ENCODE results near the gene KLB. TPM values are rescaled to one million over a fixed set of nuclear protein-coding genes. Genes with fewer than 3 reads are reported as not detected.

Gene KLB
- total and polyA plus RNA-seq, 2 of the 4 experiments (the other 2 are of a cell fraction), result not detected

- Histone ChIP-seq H3K4ac (ENCODE audit: low read depth, low read length) (no peak overlapping the region), H2BK15ac (ENCODE audit: low read depth, low read length) (no peak overlapping the region), H3K36me3 (ENCODE audit: control insufficient read depth, insufficient read depth, low read length) (peaks cover 14% of the 10 kb centered on the region), H3K9ac (ENCODE audit: low read depth, low read length) (no peak overlapping the region), H2BK20ac (ENCODE audit: low read depth, low read length) (no peak overlapping the region), H2BK5ac (ENCODE audit: low read depth, low read length, poor library complexity, severe bottlenecking) (peak overlapping the region; percentile 34), H3K79me1 (ENCODE audit: low read depth in 1 of 2, low read length in 2 of 2) (peaks cover 0 to 26% of the 10 kb centered on the region in 2 experiments; a peak in 2 of 4 replicates), H3K4me3 (ENCODE audit: insufficient read depth, low read depth, low read length) (no peak overlapping the region), H3K9me1 (ENCODE audit: insufficient read depth, low read length) (no peaks in the 10 kb centered on the region), H2AFZ (replicated peaks; ENCODE audit: low read length, poor library complexity) (no peak overlapping the region), H3K23ac (ENCODE audit: low read depth, low read length) (no peak overlapping the region), H3K4me2 (ENCODE audit: low read depth, low read length) (no peak overlapping the region), H3K14ac (replicated peaks; ENCODE audit: low read depth, low read length) (no peak overlapping the region), H3K27me3 (ENCODE audit: control insufficient read depth, insufficient read depth, low read length) (no peaks in the 10 kb centered on the region), H2AK9ac (replicated peaks; ENCODE audit: low read depth, low read length, poor library complexity) (no peak overlapping the region), H4K5ac (ENCODE audit: low read depth, low read length) (no peak overlapping the region), H4K20me1 (ENCODE audit: insufficient read depth, low read length) (peaks cover 3% of the 10 kb centered on the region; the same call in 1 of the 2 replicates), H3K56ac (ENCODE audit: extremely low read depth, insufficient read depth, low read length) (no peak overlapping the region), H4K91ac (ENCODE audit: insufficient read depth, low read depth, low read length) (no peak overlapping the region), H3K27ac (ENCODE audit: insufficient read depth, low read length) (no peak overlapping the region), H4K8ac (ENCODE audit: low read depth in 2 of 2, low read length in 2 of 2) (no peak overlapping the region), H3K4me1 (ENCODE audit: control insufficient read depth, insufficient read depth, low read length) (peaks cover 3% of the 10 kb centered on the region), H2AK5ac (ENCODE audit: low read depth, low read length) (no peak overlapping the region), H3K9me3 (ENCODE audit: control insufficient read depth, insufficient read depth, low read length) (no peaks in the 10 kb centered on the region), H2BK120ac (ENCODE audit: low read depth, low read length) (no peak overlapping the region), H3K18ac (ENCODE audit: low read depth, low read length) (no peak overlapping the region)
- ATAC-seq (ENCODE audit: low read depth), result no peak
- TF ChIP-seq MAZ (IDR thresholded peaks at IDR 0.05; ENCODE audit: borderline replicate concordance, low read depth, low read length) (no peak), USF2 (IDR thresholded peaks at IDR 0.05; ENCODE audit: low read depth, low read length) (no peak), SMC3 (IDR thresholded peaks at IDR 0.05; ENCODE audit: low read depth, low read length) (no peak), BHLHE40 (IDR thresholded peaks at IDR 0.05; ENCODE audit: low read depth, low read length) (no peak), RCOR1 (IDR thresholded peaks at IDR 0.05; ENCODE audit: insufficient replicate concordance, low read length) (no peak), RFX5 (IDR thresholded peaks at IDR 0.05; ENCODE audit: low read depth, low read length) (no peak), MXI1 (IDR thresholded peaks at IDR 0.05; ENCODE audit: borderline replicate concordance, low read depth, low read length) (no peak)
- DNase-seq, result peak; percentile 24
- ChIA-PET CTCF (no interaction called here), POLR2A (ENCODE audit: unreplicated experiment) (no interaction called here)
- no TSS peak for BruUV-seq (replicated peaks)
- intact Hi-C loops (cut with micrococcal nuclease), result no loop called here
- dilution Hi-C loops (cut with HindIII; ENCODE audit: low sequenced_read_pairs, unreplicated experiment), result no loop called here
- in situ Hi-C loops (cut with MboI; ENCODE audit: low sequenced_read_pairs), result no loop called here
Observed at GRCh38 chr4:39498727-39499020, 91.9 kb downstream of the KLB start.

Small RNA genes lying within 50 kb of the gene (microRNA-seq; reads per million reads assigned to microRNA genes)
- gene MIR5591 (ENCODE audit: insufficient read depth in 1 of 2, insufficient read length in 1 of 2, unreplicated experiment in 1 of 2) (0 reads per million in 2 experiments), gene RF00019 (ENCODE audit: insufficient read depth, insufficient read length) (not detected), gene RNU6-887P (ENCODE audit: insufficient read depth, insufficient read length) (not detected)

Small RNA genes lying within 50 kb of the gene (small RNA-seq; reads per million reads assigned to genes)
- gene MIR5591 (0 reads per million in 5 experiments), gene RF00019 (0 reads per million in 5 experiments), gene RNU6-887P (0 to 0.60 (median 0) reads per million in 5 experiments)

Other genes with a start within 250 kb of the KLB start
- gene WDR19, start 224.4 kb upstream of the KLB start, total RNA-seq (2012; rRNA removed), result 13.1 and 16.0 TPM in 2 replicates
- 17.2 and 22.6 TPM in 2 replicates for gene WDR19, start 224.4 kb upstream of the KLB start, polyA plus RNA-seq (2012; rRNA removed)
- gene RFC1, start 40.6 kb upstream of the KLB start, total RNA-seq (2012; rRNA removed), result 49.3 and 57.8 TPM in 2 replicates
- 15.9 and 18.4 TPM in 2 replicates for gene RFC1, start 40.6 kb upstream of the KLB start, polyA plus RNA-seq (2012; rRNA removed)
- gene RPL9, start 52.0 kb downstream of the KLB start, total RNA-seq (2012; rRNA removed), result 1,905 and 3,011 TPM in 2 replicates
- 1,087 and 1,627 TPM in 2 replicates for gene RPL9, start 52.0 kb downstream of the KLB start, polyA plus RNA-seq (2012; rRNA removed)
- 3.2 and 6.7 TPM in 2 replicates for gene LIAS, start 52.1 kb downstream of the KLB start, total RNA-seq (2012; rRNA removed)
- 7.0 and 7.8 TPM in 2 replicates for gene LIAS, start 52.1 kb downstream of the KLB start, polyA plus RNA-seq (2012; rRNA removed)
- 257 and 600 TPM in 2 replicates for gene UGDH, start 120.5 kb downstream of the KLB start, total RNA-seq (2012; rRNA removed)
- 53.7 and 69.2 TPM in 2 replicates for gene UGDH, start 120.5 kb downstream of the KLB start, polyA plus RNA-seq (2012; rRNA removed)
- gene SMIM14, start 231.9 kb downstream of the KLB start, total RNA-seq (2012; rRNA removed), result 15.6 and 30.8 TPM in 2 replicates
- 18.7 and 20.9 TPM in 2 replicates for gene SMIM14, start 231.9 kb downstream of the KLB start, polyA plus RNA-seq (2012; rRNA removed)